GM21526 (cell line): Measurements from ENCODE around the gene GPR119.
"Not testable (repeated sequence)": the region's sequence is repeated elsewhere in the genome, so short reads cannot be mapped to it uniquely, and the experiment has no call there.

Experiments
- ATAC-seq: cut with Tn5 transposase; IDR thresholded peaks from one replicate; pipeline ENCODE4 v1.9.1; 2021; ENCODE audit warnings: moderate library complexity; ENCODE audit not compliant: unreplicated experiment, low FRiP score

The GPR119 gene

DNA sequence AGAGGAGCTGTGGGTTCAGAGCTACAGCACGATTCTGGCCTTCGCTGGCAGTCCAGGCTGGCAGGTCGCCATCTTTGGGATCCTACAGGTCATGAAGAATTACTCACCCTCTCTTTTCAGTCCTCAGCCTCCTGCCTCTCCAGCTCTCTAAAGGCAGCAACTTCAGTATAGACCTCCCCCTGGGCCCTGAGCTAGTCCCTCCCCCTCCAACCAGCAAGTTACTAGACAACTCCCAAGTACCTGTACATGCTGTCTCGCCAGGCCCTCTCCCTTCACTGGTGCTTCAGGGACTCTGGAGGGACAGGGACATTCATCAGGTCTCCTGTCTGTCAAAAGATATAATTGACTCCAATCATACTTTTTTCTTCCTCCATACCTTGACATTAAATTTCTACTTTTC is at the start of gene GPR119:
TSS of gene GPR119 (minus strand) at position 155 of the 400 bp plus-strand sequence. CDS start 227 bp downstream, outside the sequence.
- ATAC-seq, result no peak

DNA sequence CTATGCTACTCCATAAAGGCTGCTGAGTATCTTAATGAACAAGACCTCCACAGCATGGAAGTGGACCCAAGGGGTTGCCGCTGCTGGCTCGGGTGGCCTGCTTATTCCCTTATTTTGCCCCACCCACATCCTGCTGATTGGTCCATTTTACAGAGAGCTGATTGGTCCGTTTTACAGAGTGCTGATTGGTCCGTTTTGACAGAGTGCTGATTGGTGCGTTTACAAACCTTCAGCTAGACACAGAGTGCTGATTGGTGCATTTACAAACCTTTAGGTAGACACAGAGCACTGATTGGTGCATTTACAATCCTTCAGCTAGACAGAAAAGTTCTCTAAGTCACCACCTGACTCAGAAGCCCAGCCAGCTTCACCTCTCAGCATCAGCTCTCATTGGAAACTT is 43.8 kb upstream of the GPR119 start:
- ATAC-seq, result not testable (repeated sequence)

DNA sequence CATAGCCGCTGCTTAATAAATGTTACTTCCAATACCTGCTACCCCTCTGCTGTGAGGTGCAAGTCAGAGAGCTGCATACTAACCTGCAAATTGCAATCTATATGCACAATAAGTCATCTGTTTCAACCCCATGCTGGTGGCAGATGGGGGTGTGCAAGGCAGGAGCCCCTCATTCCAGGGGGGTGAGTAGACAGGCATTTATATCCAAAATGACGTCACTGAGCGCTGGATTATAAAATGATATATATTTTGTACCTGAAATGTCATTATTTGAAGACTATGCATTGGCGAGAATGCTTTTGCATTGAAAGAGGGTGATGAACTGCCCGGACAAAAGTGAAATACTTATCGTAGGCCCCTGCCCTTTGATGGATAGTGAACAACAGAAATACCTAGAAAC is 41.1 kb upstream of the GPR119 start:
- ATAC-seq, result no peak

DNA sequence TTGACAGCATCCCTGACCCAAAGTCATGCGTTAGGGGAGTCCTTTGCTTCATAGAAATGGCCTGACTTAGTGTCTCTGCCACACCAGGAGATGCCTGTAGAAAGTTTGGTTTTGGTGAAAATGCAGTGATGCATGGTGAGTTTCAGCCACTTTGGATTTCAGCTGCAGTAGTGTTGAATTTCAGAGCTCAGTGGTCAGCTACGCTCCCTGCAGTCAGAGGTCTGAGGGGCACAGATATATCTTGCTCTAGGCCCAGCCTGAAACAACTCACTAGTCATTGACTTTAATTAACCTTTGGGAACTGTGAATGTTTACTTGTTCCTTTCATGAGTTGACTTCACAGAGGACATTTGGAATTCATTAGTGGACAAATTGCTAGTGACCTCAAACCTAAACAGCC is 33.8 kb upstream of the GPR119 start:
- ATAC-seq, result no peak

DNA sequence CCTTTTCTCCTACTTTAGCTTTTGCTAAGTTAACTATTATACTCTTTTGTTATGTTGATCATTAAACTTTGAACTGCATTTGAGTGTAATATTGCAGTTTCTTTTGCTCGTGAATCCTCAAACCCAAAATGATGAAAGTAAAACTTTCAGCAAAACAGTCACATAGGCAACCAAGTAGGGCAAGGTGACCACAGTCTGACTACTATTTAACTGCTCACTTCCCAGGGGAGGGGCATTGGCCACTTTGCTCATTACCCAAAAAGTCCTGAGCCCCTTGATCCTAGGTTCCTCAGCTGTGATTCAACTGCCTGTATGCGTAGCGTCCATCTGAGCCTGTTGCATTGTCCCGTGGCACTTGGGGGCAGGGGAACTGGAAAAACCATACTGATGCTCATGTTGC is 33.3 kb upstream of the GPR119 start:
- ATAC-seq, result no peak

DNA sequence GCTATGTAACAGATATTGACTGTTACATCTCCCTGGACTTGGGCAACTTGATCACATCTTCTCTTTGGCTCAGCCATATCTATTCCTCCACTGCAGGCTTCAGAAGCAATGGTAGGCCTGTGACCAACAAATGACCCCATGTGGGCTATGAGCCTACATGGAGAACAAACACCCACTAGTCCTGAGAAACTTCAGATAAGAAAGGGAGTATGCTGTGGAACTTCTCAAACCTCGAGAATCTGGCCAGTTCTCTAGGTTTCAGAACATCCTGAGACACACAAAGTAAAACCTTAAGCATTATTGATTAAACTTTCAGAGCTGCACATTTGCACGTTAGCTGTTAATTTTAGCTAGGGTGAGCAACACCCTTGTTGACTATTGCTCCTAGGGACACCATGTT is 32.6 kb upstream of the GPR119 start:
- ATAC-seq, result no peak

DNA sequence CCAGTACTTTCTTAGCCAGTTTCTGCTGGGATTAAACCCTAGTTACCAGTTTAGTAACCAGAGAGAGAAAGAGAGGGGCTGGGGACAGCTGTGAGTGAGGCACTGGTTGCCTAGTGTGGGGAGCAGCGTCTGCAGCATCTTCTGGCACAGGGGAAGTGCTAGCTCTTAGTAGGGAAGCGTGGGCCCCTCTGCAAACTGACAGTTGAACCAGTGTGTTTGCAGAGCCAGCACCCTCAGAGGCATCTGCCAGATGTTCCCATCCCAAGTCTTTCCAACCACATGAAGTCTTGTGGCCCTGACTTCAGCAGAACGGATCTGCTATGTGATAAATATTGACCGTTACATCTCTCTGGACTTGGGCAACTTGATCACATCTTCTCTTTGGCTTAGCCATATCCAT is 31.3 kb upstream of the GPR119 start:
- ATAC-seq, result no peak

DNA sequence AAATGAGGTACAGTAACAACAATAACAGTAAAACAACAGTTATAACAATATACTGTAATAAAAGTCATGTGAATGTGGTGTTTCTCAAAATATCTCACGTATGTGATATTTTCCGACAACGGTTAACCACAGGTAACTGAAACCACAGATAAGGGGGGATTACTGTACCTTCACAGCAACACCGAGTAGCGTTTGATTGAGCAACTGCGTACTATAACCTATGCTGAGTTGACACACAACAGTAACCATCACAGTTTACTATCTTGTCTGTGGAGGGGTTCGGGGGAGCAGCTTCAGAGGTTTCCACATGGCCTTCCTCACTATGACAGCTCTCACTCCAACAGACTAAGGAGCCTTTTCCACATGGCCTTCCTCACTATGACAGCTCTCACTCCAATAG is 29.7 kb upstream of the GPR119 start:
- ATAC-seq, result no peak

DNA sequence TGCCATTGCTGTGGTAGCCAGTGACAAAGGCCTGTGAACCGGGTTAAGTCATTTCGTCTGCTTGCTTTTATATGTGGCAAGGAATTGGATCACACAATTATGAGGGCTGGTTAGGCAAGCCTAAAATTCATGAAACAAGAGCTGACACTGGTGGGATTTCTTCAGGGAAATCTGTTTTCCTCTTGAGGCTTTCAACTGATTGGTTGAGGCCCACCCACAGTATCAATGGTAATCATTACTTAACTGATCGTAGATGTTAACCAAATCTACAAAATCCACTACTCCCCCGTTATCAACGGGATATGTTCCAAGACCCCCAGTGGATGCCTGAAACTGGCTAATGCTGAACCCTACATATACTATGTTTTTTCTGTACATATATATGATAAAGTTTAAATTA is 29.3 kb upstream of the GPR119 start:
- ATAC-seq, result no peak

DNA sequence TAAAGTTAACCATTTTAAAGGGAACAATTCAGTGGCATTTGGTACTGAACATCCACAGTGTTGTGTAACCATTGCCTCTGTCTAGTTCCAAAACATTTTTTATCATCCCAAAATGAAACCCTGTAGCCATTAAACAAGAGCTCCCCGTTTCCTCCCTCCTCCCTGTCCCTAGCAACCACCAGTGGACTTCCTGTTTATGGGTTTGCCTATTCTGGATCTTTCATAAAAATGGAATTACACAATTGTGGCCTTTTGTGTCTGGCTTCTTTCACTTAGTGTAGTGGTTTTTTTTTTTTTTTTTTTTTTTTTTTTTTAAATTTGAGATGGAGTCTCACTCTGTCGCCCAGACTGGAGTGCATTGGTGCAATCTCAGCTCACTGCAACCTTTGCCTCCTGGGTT is 27.9 kb upstream of the GPR119 start:
- no peak for ATAC-seq

DNA sequence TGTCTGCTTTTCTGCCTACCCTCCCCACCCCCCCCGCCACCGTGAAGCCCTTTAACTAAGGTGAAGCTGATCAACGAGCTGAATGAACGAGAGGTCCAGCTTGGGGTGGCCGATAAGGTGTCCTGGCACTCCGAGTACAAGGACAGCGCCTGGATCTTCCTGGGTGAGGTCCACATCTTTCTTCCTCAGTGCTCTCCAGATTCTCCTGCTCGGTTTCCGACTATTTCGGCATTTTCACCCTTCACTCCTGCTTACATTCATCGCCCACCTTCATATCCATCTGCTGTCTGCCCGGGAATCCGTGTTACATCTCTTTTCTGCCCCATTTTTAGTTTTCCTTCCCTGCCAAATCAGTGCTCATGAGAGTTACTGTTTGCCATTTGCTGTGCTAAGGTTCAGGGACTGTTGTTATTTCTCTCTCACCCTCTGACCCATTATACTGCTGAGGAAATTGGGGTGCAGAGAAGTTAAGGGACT is 16.8 kb upstream of the GPR119 start:
- ATAC-seq, result no peak

DNA sequence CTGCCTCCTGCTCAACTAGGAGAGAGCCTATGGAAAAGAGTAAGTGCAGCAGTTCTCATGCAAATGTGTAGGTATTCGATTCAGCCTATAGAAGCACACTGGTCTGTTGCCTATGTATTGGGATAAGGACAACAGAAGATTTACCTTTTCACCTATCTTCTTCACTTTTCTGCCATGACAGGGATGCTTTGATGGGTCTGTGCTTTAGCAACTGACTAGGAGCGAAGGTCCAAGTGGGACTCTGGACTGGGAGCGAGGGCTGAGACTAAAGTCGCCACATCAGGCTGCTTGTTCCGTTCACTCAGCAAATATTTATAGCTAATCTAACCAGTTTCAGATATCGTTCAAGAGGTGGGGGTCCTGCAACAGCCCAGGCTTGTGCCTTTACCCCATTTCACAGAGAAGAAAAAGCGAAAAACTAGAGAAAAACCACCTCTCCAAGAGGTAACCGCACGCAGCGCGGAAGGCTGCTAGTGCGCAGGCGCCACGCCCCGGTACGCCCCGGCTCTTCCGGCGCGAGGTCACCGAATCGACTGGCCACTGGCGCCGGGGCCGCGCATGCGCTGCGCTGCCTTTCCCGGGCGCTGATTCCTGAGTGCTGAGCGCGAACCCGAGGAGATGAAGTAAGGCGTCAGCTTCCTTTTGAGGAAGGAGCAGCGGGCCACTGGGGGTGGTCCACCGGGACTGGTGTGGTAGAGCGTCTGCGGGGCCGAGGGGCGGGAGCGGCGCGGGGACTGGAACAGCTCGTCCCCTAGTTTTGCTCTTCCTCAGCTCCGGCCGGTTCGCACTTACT is 16.1 kb upstream of the GPR119 start, which contains the start of gene RBMX2:
TSS of gene RBMX2 (plus strand) at position 573 of the 793 bp plus-strand sequence. CDS start at position 619, 46 bp downstream.
- peak; percentile 90 for ATAC-seq

DNA sequence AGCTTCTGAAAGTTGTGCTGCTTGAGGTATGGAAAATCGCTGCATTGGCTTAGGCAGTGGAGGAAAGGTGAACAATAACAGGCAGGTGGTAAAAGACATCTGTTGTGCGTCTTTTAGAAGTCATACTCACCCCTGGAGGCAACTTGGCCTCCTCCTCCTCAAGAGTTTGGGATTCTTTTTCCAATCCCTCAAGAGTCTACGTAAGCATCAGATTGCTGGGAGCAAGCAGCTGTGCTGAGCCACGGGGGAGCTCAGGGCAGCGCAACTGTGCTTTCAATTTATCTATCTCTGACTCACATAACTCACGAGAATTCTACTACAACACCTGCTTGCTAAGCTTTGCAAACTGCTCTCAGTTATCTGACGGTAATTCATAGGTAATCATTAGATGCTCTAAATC is 9.9 kb upstream of the GPR119 start:
- no peak for ATAC-seq

DNA sequence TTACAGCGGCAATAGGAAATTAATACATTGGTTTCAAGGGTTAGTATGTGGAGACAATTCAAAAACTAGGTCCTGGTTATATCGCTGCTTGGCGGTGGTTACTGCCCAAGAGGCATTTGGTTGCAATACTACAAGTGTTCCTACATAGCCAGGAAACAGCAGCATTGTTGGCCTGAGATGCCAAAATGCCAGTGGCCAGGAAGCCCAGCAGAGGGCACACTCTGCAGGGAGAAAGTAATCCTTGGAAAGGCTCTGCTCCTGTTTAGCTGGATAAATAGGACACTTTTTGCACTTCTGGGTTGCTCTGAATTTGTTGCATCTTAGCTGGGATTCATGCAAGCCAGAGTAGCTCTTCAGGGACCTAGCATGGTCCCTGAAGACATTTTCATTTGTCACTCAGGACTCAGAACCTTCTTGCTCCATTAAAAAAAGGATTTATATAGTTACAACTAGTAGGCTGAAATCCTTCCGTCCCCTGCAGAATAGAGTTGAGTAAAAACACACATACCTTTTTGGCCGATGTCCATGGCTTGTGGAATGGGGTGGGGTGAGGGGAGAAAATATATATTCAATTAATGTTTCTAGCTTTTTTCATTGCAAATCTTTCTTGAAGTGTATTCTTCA is 8.1 kb upstream of the GPR119 start:
- no peak for ATAC-seq

DNA sequence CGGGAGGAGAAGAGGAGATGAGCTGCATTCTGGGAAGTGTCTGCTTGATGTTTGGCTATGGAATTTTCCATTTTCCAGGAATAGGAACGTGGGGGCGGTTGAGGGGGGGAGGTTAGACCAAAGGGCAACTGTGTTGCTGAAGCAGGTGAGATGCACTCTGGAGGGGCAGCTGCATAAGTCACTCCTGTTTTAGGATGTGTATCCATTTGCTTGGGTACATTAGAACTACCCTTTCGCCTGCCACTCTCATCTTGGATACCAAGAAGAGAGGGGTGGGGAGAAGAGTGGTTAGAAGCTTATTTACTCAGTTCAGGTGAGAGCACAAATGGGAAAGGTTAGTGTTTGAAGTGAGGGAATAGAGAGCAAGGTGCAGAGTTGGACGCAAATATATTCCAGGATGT is 934 bp upstream of the GPR119 start:
- no peak for ATAC-seq

DNA sequence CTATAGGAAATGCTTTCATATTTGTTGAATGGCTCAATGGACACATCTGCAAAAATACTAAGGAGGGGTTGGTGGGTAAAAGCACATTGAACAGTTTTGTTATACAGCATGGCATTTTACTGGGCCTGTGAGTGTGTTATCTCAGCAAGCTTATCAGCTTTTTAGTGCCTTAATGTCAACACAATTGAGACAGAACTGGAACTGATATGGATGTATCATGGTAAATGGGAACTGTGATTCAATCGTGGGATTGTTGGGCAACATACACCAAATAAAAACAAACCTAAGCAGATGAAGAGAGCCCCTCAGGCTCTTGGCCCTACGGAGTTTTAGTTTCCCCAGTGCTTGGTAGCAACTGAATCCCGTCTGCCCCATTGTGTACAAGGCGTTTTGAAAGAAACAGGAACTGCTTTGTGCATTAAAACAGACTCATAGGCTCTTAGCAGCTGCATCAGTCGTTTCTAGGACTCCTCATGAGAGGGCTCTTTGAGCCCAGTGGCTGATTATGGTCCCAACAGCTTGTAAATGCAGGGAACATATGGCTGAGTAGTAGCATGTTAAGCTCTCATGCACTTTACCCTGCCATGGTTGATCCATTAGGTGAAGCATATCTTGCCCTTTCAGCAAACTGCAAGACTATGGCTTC is 7.3 kb downstream of the GPR119 start:
- no peak for ATAC-seq

DNA sequence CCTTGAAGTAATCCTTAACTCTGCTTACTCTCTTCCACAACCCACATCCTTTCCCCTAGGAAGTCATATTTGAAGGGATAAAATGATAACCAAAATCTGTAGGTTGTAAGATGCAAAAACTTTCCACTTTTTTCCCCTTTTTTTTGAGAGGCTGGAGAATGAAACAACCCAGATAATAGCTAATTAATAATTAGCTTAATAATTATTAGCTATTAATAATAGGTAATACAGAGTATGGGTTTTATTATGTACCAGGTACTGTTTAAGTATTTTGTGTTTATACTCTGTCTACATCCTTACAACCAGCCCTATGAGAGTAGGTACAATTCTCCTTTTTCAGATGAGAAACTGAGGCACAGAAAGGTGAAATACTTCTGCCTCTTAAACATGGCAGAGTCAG is 9.4 kb downstream of the GPR119 start:
- ATAC-seq, result no peak

DNA sequence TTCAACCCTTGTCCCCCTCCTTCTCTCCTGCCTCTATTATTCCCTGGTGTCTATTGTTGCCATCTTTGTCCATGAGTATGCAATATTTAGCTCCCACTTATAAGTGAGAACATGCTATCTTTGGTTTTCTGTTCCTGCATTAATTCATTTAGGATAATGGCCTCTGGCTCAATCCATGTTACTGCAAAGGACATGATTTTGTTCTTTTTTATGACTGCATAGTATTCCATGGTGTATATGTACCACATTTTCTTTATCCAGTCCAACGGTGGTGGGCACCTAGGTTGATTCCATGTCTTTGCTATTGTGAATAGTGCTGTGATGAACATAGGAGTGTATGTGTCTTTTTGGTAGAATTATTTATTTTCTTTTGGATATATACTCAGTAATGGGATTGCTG is 33.4 kb downstream of the GPR119 start:
- not testable (repeated sequence) for ATAC-seq

DNA sequence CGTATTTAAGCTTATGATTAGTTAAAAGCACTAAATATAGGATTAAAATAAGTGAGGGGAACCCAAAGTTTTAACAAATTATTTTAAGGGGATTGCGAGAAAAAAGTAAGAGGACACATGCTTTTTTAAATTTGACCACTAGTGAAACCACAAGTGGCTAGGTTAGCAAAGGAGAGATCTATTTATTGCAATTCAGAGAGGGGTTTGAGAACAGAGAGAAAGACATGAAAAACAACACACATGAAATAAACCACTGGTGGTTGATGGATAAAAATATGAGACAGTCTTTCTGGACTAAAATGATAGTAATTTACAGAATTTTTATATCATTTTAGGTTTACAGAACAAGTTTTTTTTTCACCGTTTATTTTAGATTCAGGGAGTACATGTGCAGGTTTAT is 33.9 kb downstream of the GPR119 start:
- ATAC-seq, result no peak

DNA sequence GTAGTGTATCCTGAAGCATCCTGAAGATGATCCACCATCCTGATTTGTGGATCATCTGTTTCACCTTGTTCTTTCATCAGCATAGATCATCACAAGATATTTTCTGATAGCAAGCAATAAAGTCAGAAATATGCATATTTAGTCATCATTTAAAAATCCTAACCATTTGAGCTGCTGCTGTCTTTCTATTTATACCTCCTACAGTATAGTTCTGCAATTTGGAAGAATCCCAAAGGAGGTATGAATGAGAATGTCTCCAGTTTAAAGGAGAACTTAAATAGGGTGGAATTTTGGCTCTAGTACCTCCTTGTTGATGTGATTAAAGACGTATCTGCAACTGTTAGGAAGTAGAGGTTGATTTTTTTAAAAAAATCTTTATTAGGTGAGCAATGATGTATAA is 38.2 kb downstream of the GPR119 start:
- ATAC-seq, result no peak

DNA sequence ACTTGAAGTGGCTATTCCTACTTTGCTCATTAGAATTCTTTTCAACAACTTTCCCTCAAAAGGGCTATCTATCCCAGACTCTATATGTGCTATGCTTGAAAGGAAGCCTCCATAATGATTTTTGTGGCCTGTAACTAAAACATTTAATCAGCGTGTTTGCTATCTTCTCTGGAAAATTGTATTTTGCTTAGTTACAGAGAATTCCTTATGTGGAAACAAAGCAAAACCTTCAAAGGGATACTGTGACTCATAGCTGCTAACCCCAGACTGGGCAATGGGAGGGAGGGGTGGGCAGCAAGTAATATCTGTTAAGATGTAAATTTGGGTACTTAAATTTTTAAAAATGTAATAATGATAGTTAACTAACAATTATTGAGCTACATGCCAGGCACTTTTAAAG is 42.1 kb downstream of the GPR119 start:
- ATAC-seq, result no peak

DNA sequence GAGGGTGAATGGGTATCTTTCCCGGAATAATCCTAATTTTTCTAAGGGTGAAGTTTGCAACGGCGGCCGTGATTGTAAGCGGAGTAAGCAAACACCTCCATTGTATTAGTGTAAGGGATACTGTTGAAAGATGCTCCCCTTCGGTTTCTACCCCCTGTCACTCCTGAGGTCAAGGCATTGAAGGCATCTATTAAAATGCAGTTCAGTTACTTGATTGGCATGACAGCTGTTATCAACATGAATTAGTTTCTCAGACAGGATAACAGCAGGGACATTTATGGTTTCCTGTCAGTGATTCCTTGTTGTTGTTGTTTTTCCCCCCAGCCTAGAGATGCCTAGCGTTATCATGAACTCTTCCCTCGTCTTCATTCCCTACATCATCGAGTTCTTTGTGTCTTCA is 45.2 kb downstream of the GPR119 start:
- peak; percentile 14 for ATAC-seq
